Keratinocyte (primary cell): ENCODE data around the gene KLF11. TPM values are rescaled to one million over a fixed set of nuclear protein-coding genes. Genes with fewer than 3 reads are reported as not detected.

Experiments used
- DNase-seq: peaks from one replicate; pipeline ENCODE4 v3.0.0-alpha.2; 2011; ENCODE audit warnings: low read depth, missing footprints, low spot score
- FAIRE-seq: peaks from 2 replicates; lab custom pipeline; 2011; peaks lifted over from hg19 to GRCh38; lab: Jason Lieb, UNC
- H2AFZ ChIP-seq: 2 replicates; pipeline ENCODE4 v1.6.0; 2012; ENCODE audit warnings: low read length, control low read depth, inconsistent platforms; ENCODE audit not compliant: control insufficient read depth
- H3K27ac ChIP-seq: 2 replicates; pipeline ENCODE4 v1.5.1; 2011; ENCODE audit warnings: low read length; ENCODE audit not compliant: control insufficient read depth, insufficient read depth
- H3K27me3 ChIP-seq: 3 replicates; pipeline ENCODE4 v1.6.0; 2011; ENCODE audit warnings: low read length; ENCODE audit not compliant: control insufficient read depth, insufficient read depth; ENCODE audit errors: extremely low read depth
- H3K36me3 ChIP-seq, 2 experiments: 2 replicates in 1 of 2; 3 replicates in 1 of 2; pipeline ENCODE4 v1.5.1; 2011; ENCODE audit warnings: low read length in 2 of 2, mild to moderate bottlenecking in 1 of 2; ENCODE audit not compliant: control insufficient read depth in 2 of 2, insufficient read depth in 2 of 2; ENCODE audit errors: extremely low read depth in 1 of 2
- H3K4me1 ChIP-seq: 3 replicates; pipeline ENCODE4 v1.5.1; 2011; ENCODE audit warnings: low read length; ENCODE audit not compliant: control insufficient read depth, insufficient read depth; ENCODE audit errors: extremely low read depth
- H3K4me2 ChIP-seq: 3 replicates; pipeline ENCODE4 v1.6.0; 2011; ENCODE audit warnings: low read depth, low read length; ENCODE audit not compliant: control insufficient read depth, insufficient read depth; ENCODE audit errors: extremely low read depth
- H3K4me3 ChIP-seq, 3 experiments: fragments of 200-600 bp in 1 of 3; sonication (generic) in 1 of 3; 2 replicates in 2 of 3; 3 replicates in 1 of 3; pipeline ENCODE4 v1.5.1; 2011 to 2016; ENCODE audit warnings: low read length in 3 of 3, mild to moderate bottlenecking in 3 of 3, control low read depth in 2 of 3, inconsistent platforms in 1 of 3, low read depth in 1 of 3, mixed read lengths in 1 of 3, mixed run types in 1 of 3, moderate library complexity in 1 of 3; ENCODE audit not compliant: control insufficient read depth in 2 of 3, insufficient read depth in 2 of 3; ENCODE audit errors: extremely low read depth in 1 of 3
- H3K79me2 ChIP-seq: 2 replicates; pipeline ENCODE4 v1.6.0; 2012; ENCODE audit warnings: low read length; ENCODE audit not compliant: control insufficient read depth, insufficient read depth
- H3K9ac ChIP-seq: 3 replicates; pipeline ENCODE4 v1.6.0; 2011; ENCODE audit warnings: low read length; ENCODE audit not compliant: control insufficient read depth, insufficient read depth; ENCODE audit errors: extremely low read depth
- H3K9me1 ChIP-seq: 3 replicates; pipeline ENCODE4 v1.6.0; 2011; ENCODE audit warnings: low read length; ENCODE audit not compliant: control insufficient read depth, insufficient read depth; ENCODE audit errors: extremely low read depth
- H3K9me3 ChIP-seq: 2 replicates; pipeline ENCODE4 v1.5.1; 2012; ENCODE audit warnings: low read depth, low read length; ENCODE audit not compliant: control insufficient read depth
- H4K20me1 ChIP-seq: 3 replicates; pipeline ENCODE4 v1.6.0; 2011; ENCODE audit warnings: low read length; ENCODE audit not compliant: control insufficient read depth, insufficient read depth; ENCODE audit errors: extremely low read depth
- CTCF ChIP-seq, 3 experiments: IDR thresholded peaks in 1 of 3; conservative IDR thresholded peaks in 1 of 3; optimal IDR thresholded peaks in 1 of 3; 2 replicates in 2 of 3; 3 replicates in 1 of 3; pipeline versions ENCODE3 to v1.5.1; 2011; ENCODE audit warnings: low read length in 3 of 3, mild to moderate bottlenecking in 3 of 3, moderate library complexity in 2 of 3, control low read depth in 1 of 3, inconsistent platforms in 1 of 3; ENCODE audit not compliant: insufficient read depth in 2 of 3; ENCODE audit errors: extremely low read depth in 1 of 3
- EZH2 ChIP-seq: IDR thresholded peaks from one replicate; pipeline ENCODE4 v1.6.1; 2012; ENCODE audit warnings: inconsistent platforms, mild to moderate bottlenecking, low read length, moderate library complexity
- dilution Hi-C: fragments of 300-500 bp; cut with MboI; formaldehyde crosslinking; loops from one replicate; pipeline ENCODE4 v1.7.0; 2020; ENCODE audit warnings: low sequenced_read_pairs; ENCODE audit not compliant: extremely low pct_ligation_motif_present
- polyA plus RNA-seq, 5 experiments: library from polyadenylated mRNA; depleted of rRNA in 3 of 5; stranded (reverse) in 3 of 5; stranded (forward) in 1 of 5; unstranded in 1 of 5; fragments of >200 nt; gene quantifications; 1 replicate in 1 of 5; 2 replicates in 3 of 5; 3 replicates in 1 of 5; pipeline versions ENCODE4 v1.2.1 to v1.2.3, GENCODE V29; 2011 to 2012; ENCODE audit warnings: missing spikeins in 2 of 5, low read depth in 1 of 5, low replicate concordance in 1 of 5

Gene KLF11
- polyA plus RNA-seq, 1 donor (not counting 4 experiments of a cell fraction or from before 2014, with no cell fraction given): 7.0 TPM

DNA sequence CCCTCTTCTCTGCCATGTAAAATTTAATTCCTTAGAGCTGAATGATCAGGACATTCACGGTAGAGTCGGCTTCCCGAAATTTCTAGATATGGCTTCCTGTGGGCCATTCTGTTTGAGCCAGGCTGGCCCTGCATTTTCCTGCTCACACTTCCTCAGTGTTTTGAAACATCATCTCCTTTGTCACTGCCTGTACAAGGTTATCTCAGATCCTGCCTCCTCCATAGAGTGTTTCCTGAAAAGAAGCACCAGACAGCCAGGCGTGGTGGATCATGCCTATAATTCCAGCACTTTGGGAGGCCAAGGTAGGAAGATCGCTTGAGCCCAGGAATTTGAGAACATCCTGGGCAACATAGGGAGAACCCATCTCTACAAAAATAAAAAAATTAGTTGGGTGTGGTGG lies 48.3 kb upstream of the KLF11 start:
- FAIRE-seq (no peak), DNase-seq (no peak)
- Histone ChIP-seq H3K9ac (no peak overlapping the region), H3K9me1 (no peaks in the 10 kb centered on the region), H3K4me2 (no peak overlapping the region), H3K4me3 (no peak overlapping the region), H3K79me2 (no peaks in the 10 kb centered on the region), H3K9me3 (no peaks in the 10 kb centered on the region), H3K27me3 (no peaks in the 10 kb centered on the region), H2AFZ (no peak overlapping the region), H3K27ac (no peak overlapping the region), H3K4me1 (no peaks in the 10 kb centered on the region), H3K36me3 (peaks cover 0 to 2% of the 10 kb centered on the region in 2 experiments), H4K20me1 (no peaks in the 10 kb centered on the region)
- TF ChIP-seq CTCF (optimal IDR thresholded peaks at IDR 0.05 in 1 of 3, IDR thresholded peaks at IDR 0.05 in 1 of 3, conservative IDR thresholded peaks at IDR 0.05 in 1 of 3; ENCODE audit: extremely low read depth in 1 of 3, insufficient read depth in 2 of 3, low read length in 3 of 3) (no peak), EZH2 (no peak)
- dilution Hi-C loops: no loop called here

DNA sequence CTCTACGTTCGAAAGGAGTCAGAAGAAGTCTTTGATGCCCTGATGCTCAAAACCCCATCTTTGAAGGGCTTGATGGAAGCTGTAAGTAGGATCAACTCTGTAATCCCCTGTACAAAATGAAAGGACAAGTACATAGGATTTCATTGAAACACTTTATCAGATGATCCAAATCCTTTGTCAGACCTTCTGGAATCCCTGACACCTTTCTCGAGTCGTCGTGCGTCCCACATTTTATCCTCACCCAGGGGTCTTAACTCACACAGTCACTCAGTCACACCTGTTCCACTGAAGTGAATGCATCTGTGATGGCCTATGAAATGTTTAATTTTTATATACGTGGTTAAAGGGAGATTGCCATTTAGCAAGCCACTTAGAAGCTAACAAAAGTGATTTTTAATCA lies 47.0 kb upstream of the KLF11 start:
- Histone ChIP-seq H3K27me3 (no peaks in the 10 kb centered on the region), H3K9me1 (no peaks in the 10 kb centered on the region), H3K79me2 (no peaks in the 10 kb centered on the region), H3K9me3 (no peaks in the 10 kb centered on the region), H4K20me1 (no peaks in the 10 kb centered on the region), H3K27ac (no peak overlapping the region), H3K4me2 (no peak overlapping the region), H3K36me3 (peaks cover 0 to 2% of the 10 kb centered on the region in 2 experiments), H3K4me1 (no peaks in the 10 kb centered on the region), H3K9ac (no peak overlapping the region), H3K4me3 (no peak overlapping the region), H2AFZ (no peak overlapping the region)
- no peak for TF ChIP-seq CTCF (optimal IDR thresholded peaks at IDR 0.05 in 1 of 3, IDR thresholded peaks at IDR 0.05 in 1 of 3, conservative IDR thresholded peaks at IDR 0.05 in 1 of 3; ENCODE audit: extremely low read depth in 1 of 3, insufficient read depth in 2 of 3, low read length in 3 of 3)
- no peak for TF ChIP-seq EZH2
- no peak for FAIRE-seq
- dilution Hi-C loops: no loop called here
- DNase-seq: no peak
